K562 (cell line): Measurements from ENCODE around the gene LACTBL1. TPM values are rescaled to one million over a fixed set of nuclear protein-coding genes. Genes with fewer than 3 reads are reported as not detected.

Source experiments
- ATAC-seq: fragments of 200-7000 bp; cut with Tn5 transposase; 3 replicates; pipeline ENCODE4 v1.9.1; 2020; ENCODE audit warnings: moderate library complexity
- BruUV-seq: library from RNA; stranded (reverse); fragments of 400-500 nt; replicated peaks from 2 replicates; lab custom pipeline; 2021; lab: Mats Ljungman, UMichigan
- CTCF ChIA-PET: fragments of 300-600 bp; formaldehyde crosslinking; extraction: SDS; loops from one replicate; lab custom pipeline; 2021; ENCODE audit warnings: low intra/inter-chr PET ratio; lab: Yijun Ruan, JAX
- POLR2A ChIA-PET: fragments of 300-600, 350-650 bp; sonication (Branson Sonifier 250); formaldehyde crosslinking; extraction: SDS; loops from one replicate; lab custom pipeline; 2021; ENCODE audit warnings: antibody characterized with exemption, inconsistent platforms; lab: Yijun Ruan, JAX
- DNase-seq, 4 experiments: peaks; one replicate each; pipeline versions ENCODE4 v3.0.0 to v3.0.0-alpha.2; 2011 to 2018; ENCODE audit warnings: low spot score in 3 of 4, mixed read lengths in 3 of 4; ENCODE audit errors: extremely low read depth in 1 of 4
- FAIRE-seq: peaks from 2 replicates; lab custom pipeline; 2011; peaks lifted over from hg19 to GRCh38; lab: Jason Lieb, UNC
- H2AFZ ChIP-seq: 2 replicates; pipeline ENCODE4 v1.6.0; 2011; ENCODE audit warnings: low read depth, low read length, control low read depth, inconsistent platforms
- H3K27ac ChIP-seq: fragments of 200-600 bp; 3 replicates; pipeline ENCODE4 v1.8.0; 2011; ENCODE audit warnings: low read depth, mild to moderate bottlenecking, control low read depth, inconsistent platforms, low read length, moderate library complexity, mixed read lengths; ENCODE audit errors: extremely low read depth
- H3K27me3 ChIP-seq, 2 experiments: fragments of 300-600 bp in 1 of 2; 2 replicates in 1 of 2; 3 replicates in 1 of 2; pipeline versions ENCODE4 v1.6.0 to v1.8.0; 2011; ENCODE audit warnings: inconsistent platforms in 2 of 2, low read length in 2 of 2, mild to moderate bottlenecking in 1 of 2, mixed read lengths in 1 of 2, moderate library complexity in 1 of 2; ENCODE audit not compliant: control insufficient read depth in 2 of 2, insufficient read depth in 2 of 2
- H3K36me3 ChIP-seq: fragments of 300-600 bp; 3 replicates; pipeline ENCODE4 v1.8.0; 2011; ENCODE audit warnings: mild to moderate bottlenecking, low read length, inconsistent platforms; ENCODE audit not compliant: control insufficient read depth, insufficient read depth
- H3K4me1 ChIP-seq, 2 experiments: fragments of 200-600 bp in 1 of 2; replicated peaks in 1 of 2; 2 replicates in 1 of 2; 3 replicates in 1 of 2; pipeline versions ENCODE4 v1.5.1 to v1.8.0; 2011; ENCODE audit warnings: inconsistent platforms in 2 of 2, low read length in 2 of 2, mild to moderate bottlenecking in 1 of 2, mixed read lengths in 1 of 2, moderate library complexity in 1 of 2; ENCODE audit not compliant: control insufficient read depth in 2 of 2, insufficient read depth in 2 of 2
- H3K4me2 ChIP-seq: 2 replicates; pipeline ENCODE4 v1.6.1; 2011; ENCODE audit warnings: low read length, control low read depth, inconsistent platforms, mixed read lengths; ENCODE audit not compliant: insufficient read depth
- H3K4me3 ChIP-seq: fragments of 200-600 bp; sonication (generic), shearing (Covaris generic); 2 replicates; pipeline ENCODE4 v1.5.1; 2016; ENCODE audit warnings: control low read depth, inconsistent platforms
- H3K79me2 ChIP-seq: fragments of 200-600 bp; 3 replicates; pipeline ENCODE4 v1.8.0; 2011; ENCODE audit warnings: low read length, inconsistent platforms; ENCODE audit not compliant: control insufficient read depth, insufficient read depth
- H3K9ac ChIP-seq, 2 experiments: 2 replicates each; pipeline versions ENCODE4 v1.6.0 to v1.6.1; 2011; ENCODE audit warnings: low read depth in 2 of 2, low read length in 2 of 2, control low read depth in 1 of 2, inconsistent platforms in 1 of 2, mild to moderate bottlenecking in 1 of 2, mixed read lengths in 1 of 2; ENCODE audit not compliant: insufficient read depth in 1 of 2
- H3K9me1 ChIP-seq: one replicate; pipeline ENCODE4 v1.6.0; 2011; ENCODE audit warnings: inconsistent platforms, mild to moderate bottlenecking, low read length, moderate library complexity; ENCODE audit not compliant: control insufficient read depth, insufficient read depth
- H3K9me3 ChIP-seq: replicated peaks from 2 replicates; pipeline ENCODE4 v1.5.1; 2011; ENCODE audit warnings: low read depth, low read length, inconsistent platforms; ENCODE audit not compliant: control insufficient read depth, insufficient read depth
- H4K20me1 ChIP-seq: replicated peaks from 2 replicates; pipeline ENCODE4 v1.6.1; 2011; ENCODE audit warnings: low read length, inconsistent platforms, mixed read lengths; ENCODE audit not compliant: control insufficient read depth, insufficient read depth
- ARID4B ChIP-seq: sonication (generic); formaldehyde crosslinking; IDR thresholded peaks from 2 replicates; pipeline ENCODE4 v1.8.0; 2022; ENCODE audit warnings: mild to moderate bottlenecking, missing genetic modification reagents
- CREM ChIP-seq: IDR thresholded peaks from 2 replicates; pipeline ENCODE4 v1.6.1; 2014; ENCODE audit warnings: antibody characterized with exemption, low read depth
- HINFP ChIP-seq: fragments of 450-650 bp; conservative IDR thresholded peaks from 2 replicates; pipeline ENCODE4 v1.6.1; 2016; ENCODE audit warnings: missing genetic modification characterization, low read depth, mild to moderate bottlenecking, control low read depth, missing compliant biosample characterization
- ZBTB5 ChIP-seq: fragments of 450-650 bp; IDR thresholded peaks from 2 replicates; pipeline ENCODE4 v1.6.1; 2017; ENCODE audit warnings: antibody characterized with exemption
- WGBS: fragments of 100-300 bp; shearing (Covaris generic); methylation state at CpG from one replicate; pipeline ENCODE4 v1.1.6; 2016; ENCODE audit warnings: low coverage, mixed read lengths; ENCODE audit not compliant: insufficient coverage; ENCODE audit errors: missing lambda C conversion rate; 5-methylcytosine and 5-hydroxymethylcytosine counted together
- in situ Hi-C: fragments of 300-500 bp; cut with MboI; formaldehyde crosslinking; loops from 4 replicates; pipeline ENCODE4 v1.15.0; 2018; ENCODE audit warnings: inconsistent platforms, mixed read lengths
- intact Hi-C: fragments of 100-400 bp; cut with micrococcal nuclease; formaldehyde crosslinking; loops from 2 replicates; pipeline ENCODE4 v1.14.2; 2022
- polyA plus RNA-seq, 8 experiments: library from polyadenylated mRNA; depleted of rRNA in 4 of 8; stranded (reverse) in 5 of 8; unstranded in 3 of 8; fragments of >200 nt; fragmentation: Nextera tagmentation in 2 of 8; fragmentation: Illumina TruSeq in 1 of 8; extraction: Ambion mirVana in 2 of 8; extraction: Trizol in 1 of 8; gene quantifications; 2 replicates each; pipeline versions ENCODE4 v1.2.1 to v1.2.3, GENCODE V29; 2011 to 2014; ENCODE audit warnings: inconsistent platforms in 1 of 8, missing spikeins in 1 of 8
- total RNA-seq, 7 experiments: library from RNA; depleted of rRNA in 6 of 7; stranded (reverse); fragments of >200 nt in 6 of 7; fragmentation: Illumina TruSeq in 2 of 7; extraction: Trizol in 2 of 7; gene quantifications; 2 replicates each; pipeline versions ENCODE4 v1.2.1 to v1.2.3, GENCODE V29; 2011 to 2021; ENCODE audit warnings: low replicate concordance in 1 of 7
- TF ChIP-seq, protein P1 (sequence below): fragments of 250-450 bp; sonication (Bioruptor Pico); IDR thresholded peaks from 2 replicates; pipeline ENCODE4 v1.5.0; 2021
- TF ChIP-seq, protein P2 (sequence below): fragments of 450-650 bp; IDR thresholded peaks from 2 replicates; pipeline ENCODE4 v1.6.1; 2017; ENCODE audit warnings: mild to moderate bottlenecking, moderate library complexity

The LACTBL1 gene
- total and polyA plus RNA-seq, 9 of the 15 experiments (the other 6 are each of a cell fraction or from before 2014, with no cell fraction given): not detected

DNA sequence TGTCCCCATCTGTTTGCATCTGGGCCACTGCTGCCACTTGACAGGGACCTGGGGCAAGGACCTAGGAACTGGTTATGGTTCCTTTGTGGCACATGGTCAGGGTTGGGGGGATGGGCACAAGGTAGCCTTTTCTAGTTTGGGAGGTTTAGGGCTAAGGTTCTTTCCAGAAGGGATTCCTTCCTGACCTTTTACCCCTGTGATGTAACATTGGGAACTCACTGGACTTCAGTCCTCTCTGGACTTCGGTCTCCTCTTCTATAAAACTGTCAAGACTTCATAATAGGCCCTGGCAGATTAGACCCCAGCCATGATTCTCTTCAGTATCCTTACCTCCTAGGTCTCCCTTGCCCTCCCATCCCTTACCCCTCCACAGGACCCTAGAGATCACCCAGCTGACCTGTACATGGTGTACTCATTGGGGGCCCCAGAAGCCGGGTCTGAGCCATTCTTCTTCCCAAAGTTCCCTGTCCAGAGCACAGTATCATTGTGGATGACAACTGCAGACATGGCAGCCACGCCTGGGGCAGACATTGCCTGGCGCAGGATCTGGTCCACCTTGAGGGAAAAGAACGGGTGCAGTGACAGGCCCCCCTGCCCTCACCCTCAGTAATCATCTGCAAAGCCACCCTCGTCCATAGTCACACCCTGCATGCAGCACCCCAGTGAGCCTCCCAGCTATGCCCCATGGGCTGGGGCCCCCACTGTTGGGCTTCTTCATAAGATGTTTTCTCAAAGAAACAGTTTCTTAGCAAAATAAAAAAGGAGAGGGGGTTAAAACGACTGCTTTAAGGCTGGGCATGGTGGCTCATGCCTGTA lies 12.9 kb downstream of the LACTBL1 start (continued):
- TF ChIP-seq ARID4B: no peak
- no peak for TF ChIP-seq HINFP (tag)
- TF ChIP-seq, all 486 proteins: peak for 0

DNA sequence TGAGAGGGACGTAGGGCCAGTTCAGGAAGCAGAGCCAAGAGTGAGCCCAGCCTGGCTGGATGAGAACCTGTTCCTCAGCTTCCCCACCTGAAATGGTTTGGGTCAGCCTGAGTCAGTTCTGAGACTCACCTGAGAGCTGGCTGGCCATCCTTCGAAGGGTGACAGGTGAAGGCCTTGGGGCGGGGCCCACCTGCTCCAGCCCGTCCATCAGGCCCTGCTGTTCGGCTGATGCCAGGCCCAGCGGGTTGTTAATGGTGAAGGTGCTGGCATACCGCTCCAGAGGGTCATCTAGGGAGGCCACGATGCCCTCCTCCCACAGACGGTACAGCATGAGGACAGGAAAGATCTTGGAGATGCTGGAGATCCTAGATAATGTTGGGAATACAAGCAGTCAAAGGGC lies 14.1 kb downstream of the LACTBL1 start:
- Histone ChIP-seq H2AFZ (no peak overlapping the region), H3K27me3 (peaks cover 24 to 72% of the 10 kb centered on the region in 2 experiments), H3K4me1 (peaks cover 0 to 4% of the 10 kb centered on the region in 2 experiments; a peak in 1 of 5 replicates), H3K36me3 (no peaks in the 10 kb centered on the region), H3K4me2 (no peak overlapping the region), H3K9ac (no peak overlapping the region), H4K20me1 (no peaks in the 10 kb centered on the region; the same call in none of the 2 replicates), H3K27ac (no peak overlapping the region), H3K9me1 (no peaks in the 10 kb centered on the region), H3K9me3 (no peaks in the 10 kb centered on the region), H3K79me2 (no peaks in the 10 kb centered on the region), H3K4me3 (no peak overlapping the region)
- BruUV-seq: no TSS peak
- ATAC-seq: no peak
- CTCF ChIA-PET: no interaction called here
- POLR2A ChIA-PET: no interaction called here
- no peak for FAIRE-seq
- in situ Hi-C loops (no loop called here), intact Hi-C loops (no loop called here)
- WGBS: 2% methylated on average over 9 of the region's 9 CpGs
- DNase-seq: no peak
- TF ChIP-seq, protein P1, sequence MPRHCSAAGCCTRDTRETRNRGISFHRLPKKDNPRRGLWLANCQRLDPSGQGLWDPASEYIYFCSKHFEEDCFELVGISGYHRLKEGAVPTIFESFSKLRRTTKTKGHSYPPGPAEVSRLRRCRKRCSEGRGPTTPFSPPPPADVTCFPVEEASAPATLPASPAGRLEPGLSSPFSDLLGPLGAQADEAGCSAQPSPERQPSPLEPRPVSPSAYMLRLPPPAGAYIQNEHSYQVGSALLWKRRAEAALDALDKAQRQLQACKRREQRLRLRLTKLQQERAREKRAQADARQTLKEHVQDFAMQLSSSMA (CRISPR knock-in tag): no peak
- TF ChIP-seq, protein P2, sequence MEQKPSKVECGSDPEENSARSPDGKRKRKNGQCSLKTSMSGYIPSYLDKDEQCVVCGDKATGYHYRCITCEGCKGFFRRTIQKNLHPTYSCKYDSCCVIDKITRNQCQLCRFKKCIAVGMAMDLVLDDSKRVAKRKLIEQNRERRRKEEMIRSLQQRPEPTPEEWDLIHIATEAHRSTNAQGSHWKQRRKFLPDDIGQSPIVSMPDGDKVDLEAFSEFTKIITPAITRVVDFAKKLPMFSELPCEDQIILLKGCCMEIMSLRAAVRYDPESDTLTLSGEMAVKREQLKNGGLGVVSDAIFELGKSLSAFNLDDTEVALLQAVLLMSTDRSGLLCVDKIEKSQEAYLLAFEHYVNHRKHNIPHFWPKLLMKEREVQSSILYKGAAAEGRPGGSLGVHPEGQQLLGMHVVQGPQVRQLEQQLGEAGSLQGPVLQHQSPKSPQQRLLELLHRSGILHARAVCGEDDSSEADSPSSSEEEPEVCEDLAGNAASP: no peak
- TF ChIP-seq ZBTB5 (no peak), CREM (no peak)
